ENCODE measurements around the gene LDLRAP1.

LDLRAP1 gene

DNA sequence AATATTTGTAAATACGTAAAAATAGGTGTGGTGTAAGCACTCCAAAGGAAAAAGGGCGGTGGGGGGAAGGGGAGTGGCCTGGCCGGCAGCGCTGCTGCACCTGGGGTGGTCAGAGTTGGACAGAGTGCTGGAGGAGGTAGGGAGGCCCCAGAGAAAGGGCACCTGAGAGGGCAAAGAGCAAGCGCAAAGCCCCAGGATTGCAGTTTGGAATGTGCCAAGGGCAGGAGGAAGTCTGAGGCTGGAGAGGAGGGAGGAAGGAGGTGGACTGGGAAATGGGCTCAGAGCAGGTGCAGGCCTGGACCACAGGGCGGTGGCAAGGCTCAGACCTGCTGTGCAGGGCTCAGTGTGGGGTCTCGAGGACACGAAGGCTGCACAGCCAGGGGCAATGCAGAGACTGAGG is 30.6 kb downstream of the LDLRAP1 start:
- DNase-seq (ENCODE audit: low read depth, low spot score): no peak
- TF ChIP-seq, protein P1, sequence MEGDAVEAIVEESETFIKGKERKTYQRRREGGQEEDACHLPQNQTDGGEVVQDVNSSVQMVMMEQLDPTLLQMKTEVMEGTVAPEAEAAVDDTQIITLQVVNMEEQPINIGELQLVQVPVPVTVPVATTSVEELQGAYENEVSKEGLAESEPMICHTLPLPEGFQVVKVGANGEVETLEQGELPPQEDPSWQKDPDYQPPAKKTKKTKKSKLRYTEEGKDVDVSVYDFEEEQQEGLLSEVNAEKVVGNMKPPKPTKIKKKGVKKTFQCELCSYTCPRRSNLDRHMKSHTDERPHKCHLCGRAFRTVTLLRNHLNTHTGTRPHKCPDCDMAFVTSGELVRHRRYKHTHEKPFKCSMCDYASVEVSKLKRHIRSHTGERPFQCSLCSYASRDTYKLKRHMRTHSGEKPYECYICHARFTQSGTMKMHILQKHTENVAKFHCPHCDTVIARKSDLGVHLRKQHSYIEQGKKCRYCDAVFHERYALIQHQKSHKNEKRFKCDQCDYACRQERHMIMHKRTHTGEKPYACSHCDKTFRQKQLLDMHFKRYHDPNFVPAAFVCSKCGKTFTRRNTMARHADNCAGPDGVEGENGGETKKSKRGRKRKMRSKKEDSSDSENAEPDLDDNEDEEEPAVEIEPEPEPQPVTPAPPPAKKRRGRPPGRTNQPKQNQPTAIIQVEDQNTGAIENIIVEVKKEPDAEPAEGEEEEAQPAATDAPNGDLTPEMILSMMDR (IDR thresholded peaks at IDR 0.05; ENCODE audit: low read depth, low read length): no peak
- H3K4me3 ChIP-seq (ENCODE audit: low read depth, low read length): no peak overlapping the region
- in situ Hi-C loops (cut with HindIII; ENCODE audit: low sequenced_read_pairs): no loop called here

DNA sequence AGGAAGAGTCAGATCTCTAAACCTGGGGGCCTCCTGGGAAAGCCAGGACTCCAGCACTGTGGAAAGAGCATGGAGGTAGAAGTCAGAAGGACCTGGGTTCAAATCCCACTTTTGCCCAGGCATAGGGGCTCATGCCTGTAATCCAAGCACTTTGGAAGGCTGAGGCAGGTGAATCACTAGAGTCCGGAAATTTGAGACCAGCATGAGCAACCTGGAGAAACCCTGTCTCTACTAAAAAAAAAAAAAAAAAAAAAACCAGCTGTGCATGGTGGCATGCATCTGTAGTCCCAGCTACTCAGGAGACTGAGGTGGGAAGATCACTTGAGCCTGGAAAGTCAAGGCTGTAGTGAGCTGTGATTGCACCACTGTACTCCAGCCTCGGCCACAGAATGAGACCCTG is 31.8 kb downstream of the LDLRAP1 start:
- in situ Hi-C loops (cut with HindIII; ENCODE audit: low sequenced_read_pairs): no loop called here
- TF ChIP-seq, protein P1 (IDR thresholded peaks at IDR 0.05; ENCODE audit: low read depth, low read length): no peak
- DNase-seq (ENCODE audit: low read depth, low spot score): no peak
- no peak overlapping the region for H3K4me3 ChIP-seq (ENCODE audit: low read depth, low read length)

DNA sequence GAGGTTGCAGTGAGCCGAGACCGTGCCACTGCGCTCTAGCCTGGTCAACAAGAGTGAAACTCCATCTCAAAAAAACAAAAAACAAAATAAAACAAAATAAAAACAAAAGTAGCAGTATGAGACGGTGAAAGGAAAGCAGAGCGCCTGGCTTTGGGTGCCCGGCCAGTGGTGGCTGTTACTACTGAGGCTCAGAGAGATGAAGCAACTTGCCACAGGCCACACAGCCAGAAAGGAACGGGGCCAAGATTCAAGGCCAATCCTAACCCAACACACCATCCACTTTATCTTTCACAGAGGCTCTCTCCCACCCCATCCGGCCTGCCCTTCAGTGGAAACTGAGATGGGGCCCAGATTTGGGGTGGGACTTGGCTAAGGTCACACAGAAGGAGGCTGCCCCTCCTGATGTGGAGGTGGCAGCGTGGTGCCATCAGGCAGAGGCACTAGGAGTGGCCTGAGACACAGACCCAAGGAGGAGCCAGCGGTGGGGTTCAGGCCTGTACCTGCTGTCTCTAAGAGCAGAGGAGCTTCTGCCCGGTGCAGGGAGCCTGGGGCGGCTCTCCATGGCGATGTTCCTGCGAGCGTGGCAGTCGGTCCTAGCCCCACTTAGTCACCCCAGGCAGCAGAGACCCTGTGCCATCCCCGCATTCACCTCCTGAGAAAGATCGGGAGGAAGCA is 33.2 kb downstream of the LDLRAP1 start:
- TF ChIP-seq, protein P1 (IDR thresholded peaks at IDR 0.05; ENCODE audit: low read depth, low read length): no peak
- DNase-seq (ENCODE audit: low read depth, low spot score): no peak
- H3K4me3 ChIP-seq (ENCODE audit: low read depth, low read length): no peak overlapping the region
- in situ Hi-C loops (cut with HindIII; ENCODE audit: low sequenced_read_pairs): no loop called here

DNA sequence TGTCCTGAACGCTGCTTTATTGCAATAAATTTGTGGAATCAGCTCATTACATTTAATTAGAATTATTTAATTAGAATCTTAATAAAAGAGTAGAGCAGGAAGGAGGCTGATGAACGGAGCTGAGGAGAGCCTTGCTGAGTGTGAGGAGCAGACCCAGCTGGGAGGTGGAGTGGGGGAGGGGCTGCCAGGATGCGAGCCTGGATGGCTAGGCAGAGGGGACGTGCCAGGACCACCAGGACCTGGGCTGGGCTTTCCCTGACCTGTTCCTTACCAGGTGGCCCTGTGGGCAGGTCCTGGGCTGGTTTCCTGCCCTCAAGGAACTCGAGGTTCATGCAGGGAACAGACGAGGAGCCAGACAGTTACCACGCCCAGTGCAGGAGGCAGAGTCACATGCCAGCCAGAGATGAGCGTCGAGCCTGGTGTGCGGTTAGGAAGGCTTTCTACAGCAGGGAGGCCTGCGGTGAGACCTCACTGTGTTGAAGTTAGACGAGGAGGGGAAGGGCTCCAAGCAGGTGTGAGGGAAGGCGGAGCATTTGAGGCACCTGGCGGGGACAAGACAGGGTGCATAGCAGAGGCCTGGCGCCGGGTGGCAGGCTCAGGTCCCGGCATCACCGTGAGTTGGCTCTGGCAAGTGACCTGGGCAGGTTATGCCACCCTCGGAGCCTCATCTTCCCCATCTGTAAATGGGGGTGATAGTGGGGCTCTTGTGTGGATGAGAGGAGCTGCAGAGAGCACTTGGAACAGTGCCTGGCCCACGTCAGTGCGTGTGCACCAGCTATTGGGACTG is 33.9 kb downstream of the LDLRAP1 start:
- TF ChIP-seq, protein P1 (IDR thresholded peaks at IDR 0.05; ENCODE audit: low read depth, low read length): no peak
- in situ Hi-C loops (cut with HindIII; ENCODE audit: low sequenced_read_pairs): no loop called here
- H3K4me3 ChIP-seq (ENCODE audit: low read depth, low read length): no peak overlapping the region
- DNase-seq (ENCODE audit: low read depth, low spot score): no peak

DNA sequence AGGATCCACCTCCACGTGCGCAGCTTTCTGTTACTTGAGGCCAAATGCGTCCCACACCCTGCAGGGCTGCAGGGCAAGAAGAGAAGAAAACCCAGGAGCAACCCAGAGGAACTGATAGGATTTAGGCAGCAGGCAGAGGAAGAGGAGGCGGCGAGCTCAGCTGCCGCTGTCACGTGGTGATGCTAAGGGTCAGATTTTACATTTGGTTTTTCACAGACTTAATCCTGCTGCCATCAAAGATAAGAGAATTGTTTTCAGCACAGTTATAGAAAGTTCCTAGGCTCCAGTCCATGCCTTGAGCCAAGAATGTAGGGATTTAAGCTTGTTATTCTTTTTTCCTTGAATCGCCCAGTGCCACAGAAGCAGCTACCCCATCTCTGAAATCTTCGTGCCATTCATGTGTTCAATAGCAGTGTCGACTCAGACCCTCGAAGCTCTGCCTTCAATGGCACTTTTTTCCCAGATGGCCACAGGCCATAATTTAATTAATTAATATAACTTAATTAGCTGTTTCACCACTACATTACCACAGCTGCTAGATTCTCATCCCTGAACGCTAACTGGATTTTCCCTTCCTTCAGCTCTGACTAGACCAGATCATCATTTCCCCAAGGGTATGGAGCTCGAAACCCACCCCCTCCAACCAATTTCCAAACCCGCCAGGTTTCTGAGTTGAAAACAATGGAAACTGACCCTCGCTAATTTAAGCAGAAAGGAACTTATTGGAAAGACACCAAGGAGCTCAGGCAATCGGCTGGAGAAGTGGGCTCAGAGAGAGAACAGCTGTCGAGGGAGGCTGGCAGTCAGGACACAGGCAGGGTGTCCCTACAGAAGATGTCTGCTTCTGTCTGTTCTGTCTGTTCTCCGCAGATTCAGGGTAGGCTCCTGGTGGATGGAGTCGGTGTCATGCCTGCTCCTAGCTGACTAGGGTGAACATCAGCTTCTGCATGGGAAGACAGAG is 36.2 kb downstream of the LDLRAP1 start:
- no peak for DNase-seq (ENCODE audit: low read depth, low spot score)
- in situ Hi-C loops (cut with HindIII; ENCODE audit: low sequenced_read_pairs): no loop called here
- no peak overlapping the region for H3K4me3 ChIP-seq (ENCODE audit: low read depth, low read length)
- TF ChIP-seq, protein P1 (IDR thresholded peaks at IDR 0.05; ENCODE audit: low read depth, low read length): no peak

DNA sequence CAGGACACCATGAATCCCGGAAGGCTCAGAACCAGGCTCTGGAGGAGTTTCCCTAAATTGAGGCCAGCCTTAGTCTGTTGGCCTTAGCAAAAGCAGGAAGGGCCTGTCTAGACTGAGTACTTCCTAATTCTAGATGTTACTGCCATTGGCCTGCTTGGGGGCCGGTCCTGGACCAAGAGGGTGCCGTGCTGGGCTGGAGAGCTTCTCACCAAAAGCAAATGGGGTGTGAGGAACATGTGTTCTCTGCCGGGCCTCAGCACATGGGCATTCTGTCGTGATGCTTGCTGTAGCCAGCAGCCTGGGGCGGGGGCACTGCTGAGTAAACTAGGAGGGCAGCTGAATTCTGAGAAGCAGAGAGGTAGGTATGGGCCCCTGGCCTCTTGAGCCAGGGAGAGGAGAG is 37.5 kb downstream of the LDLRAP1 start:
- TF ChIP-seq, protein P1 (IDR thresholded peaks at IDR 0.05; ENCODE audit: low read depth, low read length): no peak
- DNase-seq (ENCODE audit: low read depth, low spot score): no peak
- in situ Hi-C loops (cut with HindIII; ENCODE audit: low sequenced_read_pairs): no loop called here
- no peak overlapping the region for H3K4me3 ChIP-seq (ENCODE audit: low read depth, low read length)
